ENCODE data around the gene OR51E2. TPM values are rescaled to one million over a fixed set of nuclear protein-coding genes. Genes with fewer than 3 reads are reported as not detected.

The OR51E2 gene
- total RNA-seq, 1 experiment from 2014 or later, result not detected

DNA sequence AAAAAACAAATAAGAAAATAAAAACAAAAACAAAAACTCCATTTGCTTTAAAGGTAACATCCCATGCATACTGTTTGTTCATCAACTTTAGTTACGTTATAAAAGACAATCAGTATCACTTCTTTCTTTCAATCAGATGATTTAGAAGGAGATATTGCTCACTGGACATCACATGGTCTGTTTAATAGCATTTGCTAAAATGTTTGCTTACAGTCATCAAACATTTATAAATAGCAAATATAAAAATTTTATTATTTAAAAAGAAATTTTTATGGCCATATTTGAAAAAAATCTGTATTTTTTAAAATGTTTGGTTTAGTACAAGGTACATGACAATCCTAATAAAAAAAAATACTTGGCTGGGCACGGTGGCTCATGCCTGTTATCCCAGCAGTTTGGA is 29.5 kb upstream of the OR51E2 start:
- H3K9me3 Mint-ChIP-seq, result no peaks in the 10 kb centered on the region
- no peak overlapping the region for H3K4me2 ChIP-seq (ENCODE audit: insufficient read depth, insufficient read length, low read length)
- H3K79me1 ChIP-seq (ENCODE audit: insufficient read depth, low read depth, low read length, poor library complexity, severe bottlenecking), result no peaks in the 10 kb centered on the region
- no peak overlapping the region for H2BK120ac ChIP-seq (ENCODE audit: low read depth, low read length, poor library complexity, severe bottlenecking)
- H3K9ac ChIP-seq (ENCODE audit: extremely low read depth, insufficient read length, low read length), result no peak overlapping the region
- no peak overlapping the region for H3K27ac ChIP-seq (ENCODE audit: insufficient read length, low read depth, low read length)
- H3K14ac ChIP-seq (ENCODE audit: insufficient read depth, low read length), result no peak overlapping the region
- H3K27ac Mint-ChIP-seq, result no peak overlapping the region
- H2BK20ac ChIP-seq (ENCODE audit: low read depth, low read length, poor library complexity, severe bottlenecking), result no peak overlapping the region
- no peaks in the 10 kb centered on the region for H3K36me3 Mint-ChIP-seq (ENCODE audit: insufficient read depth in 1 of 3, low read depth in 3 of 3)
- H3K79me2 ChIP-seq (ENCODE audit: insufficient read depth, low read length), result no peaks in the 10 kb centered on the region
- peaks cover 3% of the 10 kb centered on the region in 2 experiments; a peak in 1 of 4 replicates for H3K4me1 Mint-ChIP-seq
- WGBS (ENCODE audit: extremely low coverage, insufficient read length, low lambda C conversion rate), result no CpG with 5 or more reads among the region's 2 CpGs
- H2AFZ ChIP-seq (ENCODE audit: low read length), result no peak overlapping the region
- TF ChIP-seq, protein P1, sequence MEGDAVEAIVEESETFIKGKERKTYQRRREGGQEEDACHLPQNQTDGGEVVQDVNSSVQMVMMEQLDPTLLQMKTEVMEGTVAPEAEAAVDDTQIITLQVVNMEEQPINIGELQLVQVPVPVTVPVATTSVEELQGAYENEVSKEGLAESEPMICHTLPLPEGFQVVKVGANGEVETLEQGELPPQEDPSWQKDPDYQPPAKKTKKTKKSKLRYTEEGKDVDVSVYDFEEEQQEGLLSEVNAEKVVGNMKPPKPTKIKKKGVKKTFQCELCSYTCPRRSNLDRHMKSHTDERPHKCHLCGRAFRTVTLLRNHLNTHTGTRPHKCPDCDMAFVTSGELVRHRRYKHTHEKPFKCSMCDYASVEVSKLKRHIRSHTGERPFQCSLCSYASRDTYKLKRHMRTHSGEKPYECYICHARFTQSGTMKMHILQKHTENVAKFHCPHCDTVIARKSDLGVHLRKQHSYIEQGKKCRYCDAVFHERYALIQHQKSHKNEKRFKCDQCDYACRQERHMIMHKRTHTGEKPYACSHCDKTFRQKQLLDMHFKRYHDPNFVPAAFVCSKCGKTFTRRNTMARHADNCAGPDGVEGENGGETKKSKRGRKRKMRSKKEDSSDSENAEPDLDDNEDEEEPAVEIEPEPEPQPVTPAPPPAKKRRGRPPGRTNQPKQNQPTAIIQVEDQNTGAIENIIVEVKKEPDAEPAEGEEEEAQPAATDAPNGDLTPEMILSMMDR (conservative IDR thresholded peaks at IDR 0.05), result no peak
- H3K23ac ChIP-seq (ENCODE audit: insufficient read length, low read depth, low read length), result no peak overlapping the region
- no peaks in the 10 kb centered on the region for H3K27me3 ChIP-seq (ENCODE audit: insufficient read depth, low read length)
- no peaks in the 10 kb centered on the region for H3K27me3 Mint-ChIP-seq (ENCODE audit: low read depth)
- no peak overlapping the region for H3K4me3 Mint-ChIP-seq
- no peaks in the 10 kb centered on the region for H3K23me2 ChIP-seq (ENCODE audit: insufficient read length, low read depth, low read length, poor library complexity, severe bottlenecking)
- no peak for DNase-seq
- H3K9me3 ChIP-seq (ENCODE audit: control insufficient read depth, low read depth, low read length), result no peaks in the 10 kb centered on the region
- H2BK5ac ChIP-seq (ENCODE audit: insufficient read length, low read length), result no peak overlapping the region
- H2AK5ac ChIP-seq (ENCODE audit: insufficient read length, low read length), result no peak overlapping the region
- no peak overlapping the region for H2BK12ac ChIP-seq (ENCODE audit: insufficient read length, low read depth, low read length)
- no peak overlapping the region for H3K18ac ChIP-seq (ENCODE audit: insufficient read length, low read depth, low read length)
- no peaks in the 10 kb centered on the region for H3K4me1 ChIP-seq (ENCODE audit: insufficient read depth, low read length)
- no peak overlapping the region for H3K56ac ChIP-seq (ENCODE audit: insufficient read length, low read depth, low read length)
- no peak overlapping the region for H4K5ac ChIP-seq (ENCODE audit: insufficient read length, low read depth, low read length)
- H3T11ph ChIP-seq (ENCODE audit: low read length), result no peak overlapping the region
- H3K4ac ChIP-seq (ENCODE audit: low read depth, low read length), result no peak overlapping the region
- no peak overlapping the region for H4K91ac ChIP-seq (ENCODE audit: insufficient read length, low read depth, low read length)
- H2BK15ac ChIP-seq (ENCODE audit: low read depth, low read length), result no peak overlapping the region
- H4K20me1 ChIP-seq (ENCODE audit: control insufficient read depth, insufficient read depth, insufficient read length), result no peaks in the 10 kb centered on the region
- H4K8ac ChIP-seq (replicated peaks; ENCODE audit: insufficient read length, low read depth, low read length), result no peak overlapping the region
